Aorta (tissue), 5 donors: ENCODE data around the gene DNAH17. TPM values are rescaled to one million over a fixed set of nuclear protein-coding genes. Genes with fewer than 3 reads are reported as not detected.
A peak's percentile ranks its signal among the peaks of the same experiment; 100 is the strongest.

Source experiments
- ATAC-seq: fragments of 200-7000 bp; cut with Tn5 transposase; one replicate; pipeline ENCODE4 v1.9.1; 2022; ENCODE audit warnings: moderate library complexity; ENCODE audit not compliant: low FRiP score
- DNase-seq, 2 donors: peaks; one replicate each; pipeline ENCODE4 v3.0.0-alpha.2; 2020
- H3K27ac ChIP-seq, 2 donors: one replicate each; pipeline ENCODE4 v1.5.1; 2013; ENCODE audit warnings: low read length in 2 of 2, mild to moderate bottlenecking in 2 of 2, moderate library complexity in 2 of 2, control low read depth in 1 of 2, inconsistent platforms in 1 of 2, low read depth in 1 of 2
- H3K27me3 ChIP-seq, 2 donors: one replicate each; pipeline ENCODE4 v1.6.1; 2013; ENCODE audit warnings: control low read depth in 1 of 2, low read length in 1 of 2, mild to moderate bottlenecking in 1 of 2, moderate library complexity in 1 of 2; ENCODE audit not compliant: insufficient read depth in 2 of 2, control insufficient read depth in 1 of 2
- H3K36me3 ChIP-seq, 2 donors: one replicate each; pipeline ENCODE4 v1.6.1; 2013; ENCODE audit warnings: control low read depth in 1 of 2, low read length in 1 of 2, mild to moderate bottlenecking in 1 of 2; ENCODE audit not compliant: insufficient read depth in 2 of 2, control insufficient read depth in 1 of 2
- H3K4me1 ChIP-seq, 2 donors: one replicate each; pipeline ENCODE4 v1.6.1; 2013; ENCODE audit warnings: low read length in 2 of 2, control low read depth in 1 of 2, mild to moderate bottlenecking in 1 of 2, moderate library complexity in 1 of 2; ENCODE audit not compliant: insufficient read depth in 2 of 2, control insufficient read depth in 1 of 2
- H3K4me3 ChIP-seq, 2 donors: one replicate each; pipeline ENCODE4 v1.5.1; 2013; ENCODE audit warnings: low read length in 2 of 2, control low read depth in 1 of 2, mild to moderate bottlenecking in 1 of 2
- H3K9me3 ChIP-seq: one replicate; pipeline ENCODE4 v1.6.1; 2013; ENCODE audit warnings: mild to moderate bottlenecking, low read length; ENCODE audit not compliant: control insufficient read depth
- WGBS, 2 donors: extraction: QIAGEN DNeasy Blood & Tissue Kit; methylation state at CpG; one replicate each; pipeline ENCODE4 v1.1.7; 2013; 5-methylcytosine and 5-hydroxymethylcytosine counted together
- intact Hi-C, 2 donors: fragments of 100-400 bp; cut with DNase I; formaldehyde crosslinking; loops; one replicate each; pipeline versions ENCODE4 v1.14.2 to v1.15.0; 2022
- polyA plus RNA-seq, 2 donors: library from polyadenylated mRNA; stranded (reverse); fragments of 200-250 nt; gene quantifications; one replicate each; pipeline ENCODE4 v1.2.3, GENCODE V29; 2013
- total RNA-seq, 2 donors: library from RNA; stranded (reverse); fragmentation: NEBNext Ultra II Directional; extraction: Animal tissue kit (Norgen Biotek cat#: 25700); gene quantifications; one replicate each; pipeline ENCODE4 v1.2.1, GENCODE V29; 2021
- donor health status: healthy with polysubstance abuse.
- donor health status: Bipolar disorder and iron deficiency.
- donor health status: DM: no; HTN: no; CAD: no.
- donor health status: DM: no; HTN: no; CAD: no.
- donor health status: DM: yes; HTN: yes; CAD: no.

DNAH17 gene
- total and polyA plus RNA-seq, 4 donors = 0.21 to 0.45 TPM; not detected in 2

DNA sequence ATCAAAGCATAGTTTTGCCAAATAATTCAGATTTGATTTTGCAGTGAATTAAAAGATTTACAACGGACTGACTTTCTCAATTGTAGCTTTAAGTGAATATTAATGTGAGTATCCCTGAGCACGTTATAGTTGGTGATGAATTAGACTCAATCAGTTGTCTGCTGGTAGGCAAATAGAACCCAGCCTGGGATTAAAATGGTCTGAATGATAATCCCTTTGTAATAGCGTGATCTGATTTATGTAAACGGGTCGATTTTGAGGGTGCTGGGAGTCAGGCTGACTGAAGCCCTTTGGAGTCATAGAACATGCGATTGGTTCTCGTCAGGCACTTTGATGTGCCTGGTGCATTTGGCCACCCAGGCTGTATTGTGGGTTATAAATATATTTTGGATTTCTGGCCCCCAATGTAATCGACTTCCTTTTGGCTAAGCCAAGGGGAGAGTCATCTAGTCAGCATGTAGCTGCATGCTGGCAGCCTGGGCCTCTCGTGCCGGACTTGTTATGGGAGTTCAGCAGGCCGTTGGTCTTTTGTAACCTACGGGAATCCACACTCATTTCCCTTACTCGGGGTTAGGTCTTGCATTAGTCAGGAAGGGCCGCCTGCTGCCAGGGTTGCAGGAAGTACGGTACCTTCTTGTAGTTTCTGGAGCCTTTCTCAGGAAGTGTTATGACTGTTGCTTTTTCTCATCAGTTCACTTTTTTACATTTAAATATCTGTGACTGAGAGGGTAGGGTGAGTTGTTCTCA lies 193.3 kb downstream of the DNAH17 start:
- Histone ChIP-seq H3K9me3 (no peaks in the 10 kb centered on the region), H3K36me3 (no peaks in the 10 kb centered on the region), H3K4me3 (no peak overlapping the region), H3K27ac (peak overlapping the region in 1 of 2 donors; percentile 70), H3K4me1 (peaks cover 0 to 7% of the 10 kb centered on the region in 2 donors), H3K27me3 (no peaks in the 10 kb centered on the region)
- ATAC-seq (peak; percentile 90), DNase-seq (peak; percentile 95 to 96)
- intact Hi-C loops = no loop called here
- WGBS, 2 donors = 13% methylated on average over 15 of the region's 15 CpGs

DNA sequence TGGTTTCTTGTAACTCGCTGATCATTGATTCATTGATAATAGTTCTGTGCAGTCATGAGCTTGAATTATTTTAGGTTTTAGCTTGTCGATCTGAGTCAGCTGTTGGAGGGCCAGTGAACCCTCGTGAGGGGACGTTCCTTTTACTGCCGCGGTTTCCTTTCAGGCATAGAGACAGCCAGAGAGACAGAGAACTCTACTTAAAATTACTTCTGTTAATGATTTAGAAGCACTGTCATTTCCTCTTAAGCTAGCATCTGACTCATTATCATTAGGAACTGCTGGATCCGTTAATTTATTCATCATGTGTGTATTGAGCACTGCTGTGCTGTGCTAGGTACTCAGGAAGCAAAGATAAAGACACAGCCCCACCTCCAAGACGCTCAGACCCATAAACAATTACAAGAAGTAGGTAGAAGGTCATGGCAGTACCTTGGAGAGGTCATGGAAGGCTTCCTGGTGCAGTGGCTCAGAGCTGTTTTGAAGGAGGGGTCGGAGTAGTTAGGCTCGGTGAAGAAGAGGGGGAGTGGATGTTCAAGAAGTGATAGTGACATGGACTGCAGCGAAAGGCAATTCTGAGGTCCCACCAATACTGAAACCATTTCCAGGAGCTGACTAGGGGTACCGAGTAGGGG lies 195.5 kb downstream of the DNAH17 start:
- ATAC-seq (no peak), DNase-seq (no peak)
- Histone ChIP-seq H3K4me1 (peaks cover 0 to 7% of the 10 kb centered on the region in 2 donors), H3K9me3 (no peaks in the 10 kb centered on the region), H3K27ac (no peak overlapping the region), H3K4me3 (no peak overlapping the region), H3K36me3 (no peaks in the 10 kb centered on the region), H3K27me3 (no peaks in the 10 kb centered on the region)
- intact Hi-C loops = no loop called here
- WGBS, 2 donors = 82 to 85% methylated on average over 12 of the region's 12 CpGs

DNA sequence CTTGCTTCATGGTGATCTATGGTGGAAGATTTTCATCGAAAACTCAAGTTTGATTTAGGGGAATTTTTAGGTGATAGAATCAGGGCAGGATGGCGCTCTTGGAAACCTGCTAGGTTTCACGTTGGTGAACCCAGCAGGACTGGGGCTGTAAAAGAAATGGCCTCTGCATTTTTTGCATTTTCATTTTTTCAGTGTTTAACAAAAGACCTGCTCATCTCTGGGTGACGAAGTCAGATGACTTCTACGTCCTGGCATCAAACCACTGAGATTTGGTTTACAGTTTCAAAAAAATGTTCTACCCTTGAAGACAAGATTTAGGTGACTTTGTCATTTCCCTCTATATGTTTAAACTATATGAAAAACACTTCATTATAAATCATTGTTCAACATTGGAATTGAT lies 196.8 kb downstream of the DNAH17 start:
- 78 to 81% methylated on average over 5 of the region's 5 CpGs for WGBS, 2 donors
- Histone ChIP-seq H3K36me3 (no peaks in the 10 kb centered on the region), H3K4me1 (peaks cover 0 to 4% of the 10 kb centered on the region in 2 donors)

GRCh38 chr17:78379131-78379491 lies 198.1 kb downstream of the DNAH17 start:
- 4% methylated on average over 7 of the region's 7 CpGs for WGBS, 2 donors
- H3K36me3 ChIP-seq = no peaks in the 10 kb centered on the region
- peak overlapping the region; percentile 47 to 83 for H3K4me3 ChIP-seq
- no peaks in the 10 kb centered on the region for H3K9me3 ChIP-seq
- no peaks in the 10 kb centered on the region for H3K27me3 ChIP-seq
- H3K4me1 ChIP-seq = no peaks in the 10 kb centered on the region
- DNase-seq = no peak
- peak overlapping the region in 1 of 2 donors; percentile 78 for H3K27ac ChIP-seq
- intact Hi-C loops = no loop called here
- ATAC-seq = no peak

More for the DNA sequence above, 196.8 kb downstream of the DNAH17 start:
- DNase-seq (no peak), ATAC-seq (no peak)
- Histone ChIP-seq H3K9me3 (no peaks in the 10 kb centered on the region), H3K4me3 (no peak overlapping the region), H3K27me3 (no peaks in the 10 kb centered on the region), H3K27ac (no peak overlapping the region)
- intact Hi-C loops = no loop called here

- WGBS, 2 donors = 1% methylated on average over 84 to 89 of the region's 89 CpGs
- no peaks in the 10 kb centered on the region for H3K4me1 ChIP-seq
- DNase-seq (peak; percentile 87 to 95), ATAC-seq (peak; percentile 94)
- H3K27me3 ChIP-seq = no peaks in the 10 kb centered on the region
- no peaks in the 10 kb centered on the region for H3K36me3 ChIP-seq
- intact Hi-C loops = no loop called here
- no peaks in the 10 kb centered on the region for H3K9me3 ChIP-seq
- H3K27ac ChIP-seq = peak within 1 kb of the TSS in 1 of 2 donors; percentile 78
- peak within 1 kb of the TSS; percentile 47 to 83 for H3K4me3 ChIP-seq
These were observed 198.7 kb downstream of the DNAH17 start, which contains the start of gene PGS1 for GRCh38 chr17:78378225-78379130. Gene PGS1 (plus strand): TSS chr17:78378649. CDS start chr17:78378666, 17 bp downstream.

GRCh38 chr17:78377858-78378224 lies 199.4 kb downstream of the DNAH17 start:
- peak overlapping the region in 1 of 2 donors; percentile 83 for H3K4me3 ChIP-seq
- H3K27me3 ChIP-seq = no peaks in the 10 kb centered on the region
- H3K4me1 ChIP-seq = no peaks in the 10 kb centered on the region
- intact Hi-C loops = loop anchor here in 1 of 2 donors (2.0 kb wide), 1 partner anchor 35 kb away; no protein-coding TSS in a partner anchor
- no peaks in the 10 kb centered on the region for H3K9me3 ChIP-seq
- ATAC-seq (peak; percentile 21), DNase-seq (no peak)
- WGBS, 2 donors = 50 to 53% methylated on average over 14 of the region's 14 CpGs
- peak overlapping the region in 1 of 2 donors; percentile 78 for H3K27ac ChIP-seq
- no peaks in the 10 kb centered on the region for H3K36me3 ChIP-seq

DNA sequence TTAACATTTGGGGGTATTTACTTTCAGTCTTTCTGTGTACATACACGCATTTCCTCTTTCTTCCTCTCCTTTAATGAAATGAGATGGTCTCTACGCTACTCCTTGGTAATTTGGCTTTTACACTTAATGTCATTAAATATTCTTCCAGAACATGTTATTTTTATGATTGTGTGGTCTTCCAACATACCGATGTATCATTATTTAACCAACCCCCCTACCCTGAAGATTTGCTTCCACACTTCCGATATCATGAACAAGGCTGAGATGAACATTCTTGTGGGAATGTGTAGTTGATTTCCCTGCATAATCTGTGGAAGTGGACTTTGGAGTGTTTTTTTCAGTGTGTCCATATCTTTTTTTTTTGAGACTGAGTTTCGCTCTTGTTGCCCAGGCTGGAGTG lies 201.0 kb downstream of the DNAH17 start:
- no peaks in the 10 kb centered on the region for H3K4me1 ChIP-seq
- ATAC-seq = no peak
- no peaks in the 10 kb centered on the region for H3K9me3 ChIP-seq
- no peak overlapping the region for H3K4me3 ChIP-seq
- intact Hi-C loops = loop anchor here in 1 of 2 donors (2.0 kb wide), 1 partner anchor 33 kb away; no protein-coding TSS in a partner anchor
- no peaks in the 10 kb centered on the region for H3K36me3 ChIP-seq
- H3K27ac ChIP-seq = no peak overlapping the region
- no peak for DNase-seq
- WGBS, 2 donors = 83 to 87% methylated on average over 5 of the region's 5 CpGs
- H3K27me3 ChIP-seq = no peaks in the 10 kb centered on the region

GRCh38 chr17:78375401-78376151 lies 201.6 kb downstream of the DNAH17 start:
- no peaks in the 10 kb centered on the region for H3K9me3 ChIP-seq
- H3K4me3 ChIP-seq = no peak overlapping the region
- H3K4me1 ChIP-seq = no peaks in the 10 kb centered on the region
- ATAC-seq (peak; percentile 59), DNase-seq (peak; percentile 89)
- peak overlapping the region in 1 of 2 donors; percentile 54 for H3K27ac ChIP-seq
- H3K36me3 ChIP-seq = no peaks in the 10 kb centered on the region
- WGBS, 2 donors = 53 to 56% methylated on average over 9 of the region's 9 CpGs
- H3K27me3 ChIP-seq = no peaks in the 10 kb centered on the region
- intact Hi-C loops = loop anchor here in 1 of 2 donors (2.0 kb wide), 1 partner anchor 33 kb away; no protein-coding TSS in a partner anchor
